NB4 (cell line): Measurements from ENCODE around the gene CYLC2.

Source experiments
- CTCF ChIP-seq: IDR thresholded peaks from one replicate; pipeline ENCODE4 v1.5.1; 2012; ENCODE audit warnings: low read depth, low read length
- POLR2A ChIP-seq: IDR thresholded peaks from 2 replicates; pipeline ENCODE4 v1.6.1; 2011; ENCODE audit warnings: mild to moderate bottlenecking; ENCODE audit not compliant: insufficient read length; ENCODE audit errors: extremely low read depth
- TF ChIP-seq, protein P1 (sequence below): IDR thresholded peaks from 2 replicates; pipeline ENCODE4 v1.6.1; 2011; ENCODE audit warnings: low read depth, low read length

DNA sequence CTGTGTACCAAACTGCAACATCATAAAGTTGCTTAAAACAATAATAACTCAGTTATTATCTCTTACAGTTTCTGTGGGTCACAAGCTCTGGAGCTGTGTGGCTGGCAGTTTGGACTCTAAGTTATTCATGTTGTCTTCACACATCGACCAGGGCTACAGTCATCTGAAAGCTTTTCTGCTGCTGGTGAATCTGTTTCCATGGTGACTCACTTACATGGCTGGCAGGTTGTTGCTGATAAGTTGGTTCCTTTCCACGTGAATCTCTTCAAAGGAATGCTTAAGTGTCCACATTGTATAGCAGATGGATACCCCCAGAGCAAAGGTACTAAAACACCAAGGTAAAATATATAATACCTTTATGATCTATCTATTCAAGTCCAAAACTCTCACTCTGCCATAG is 44.8 kb upstream of the CYLC2 start:
- TF ChIP-seq CTCF, result no peak
- no peak for TF ChIP-seq POLR2A
- TF ChIP-seq, protein P1, sequence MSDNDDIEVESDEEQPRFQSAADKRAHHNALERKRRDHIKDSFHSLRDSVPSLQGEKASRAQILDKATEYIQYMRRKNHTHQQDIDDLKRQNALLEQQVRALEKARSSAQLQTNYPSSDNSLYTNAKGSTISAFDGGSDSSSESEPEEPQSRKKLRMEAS, result no peak
